ENCODE measurements around the gene COG3. TPM values are rescaled to one million over a fixed set of nuclear protein-coding genes. Genes with fewer than 3 reads are reported as not detected.

The COG3 gene
- total and polyA plus RNA-seq, 2 donors = 16.9 to 70.4 TPM

DNA sequence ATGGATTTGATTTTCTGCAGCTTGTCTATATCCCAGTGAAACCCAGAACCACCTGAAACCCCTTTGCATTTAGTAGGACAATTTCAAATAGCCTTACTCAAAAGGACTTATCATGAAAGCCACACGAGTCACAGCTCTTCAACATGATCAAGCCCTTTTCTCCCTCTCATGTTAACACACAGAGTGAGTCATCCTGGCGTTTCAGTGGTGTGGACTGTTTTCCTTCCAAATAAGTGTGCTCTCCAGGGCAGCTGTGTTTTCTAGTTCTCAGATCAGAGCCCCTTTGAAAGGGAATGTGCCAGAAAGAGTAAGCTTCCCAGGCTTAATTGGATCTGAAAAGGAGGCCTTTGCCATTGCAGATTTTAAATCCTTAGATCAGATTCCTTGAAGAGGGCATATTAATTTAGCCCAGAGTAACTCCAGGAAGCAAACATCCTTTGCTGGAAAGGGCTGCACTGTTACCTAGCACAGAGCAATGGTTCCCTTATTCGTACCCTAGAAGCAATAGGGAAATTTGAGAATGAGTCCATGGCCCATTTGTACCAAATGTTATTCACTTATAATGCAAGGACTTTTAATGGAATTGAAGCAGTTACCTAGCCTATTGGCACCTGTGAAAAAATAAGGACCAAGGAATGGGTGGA lies 99.5 kb downstream of the COG3 start:
- H3K27ac ChIP-seq (ENCODE audit: low read depth) = no peak overlapping the region
- H3K4me1 ChIP-seq (ENCODE audit: insufficient read depth) = no peaks in the 10 kb centered on the region
- H3K4me3 ChIP-seq (ENCODE audit: low read depth, low read length) = no peak overlapping the region
- no peaks in the 10 kb centered on the region for H3K36me3 ChIP-seq (ENCODE audit: insufficient read depth)
- WGBS = 26% methylated on average over 3 of the region's 3 CpGs
- no peak for DNase-seq (ENCODE audit: extremely low spot score)

GRCh38 chr13:45565331-45565730 lies 100.6 kb downstream of the COG3 start:
- no peak overlapping the region for H3K27ac ChIP-seq (ENCODE audit: low read depth)
- H3K4me1 ChIP-seq (ENCODE audit: insufficient read depth) = no peaks in the 10 kb centered on the region
- H3K36me3 ChIP-seq (ENCODE audit: insufficient read depth) = no peaks in the 10 kb centered on the region
- no peak overlapping the region for H3K4me3 ChIP-seq (ENCODE audit: low read depth, low read length)
- DNase-seq (ENCODE audit: extremely low spot score) = no peak

GRCh38 chr13:45575146-45575829 lies 110.5 kb downstream of the COG3 start:
- DNase-seq (ENCODE audit: extremely low spot score) = no peak
- Histone ChIP-seq H3K36me3 (ENCODE audit: insufficient read depth) (no peaks in the 10 kb centered on the region), H3K4me1 (ENCODE audit: insufficient read depth) (no peaks in the 10 kb centered on the region), H3K27ac (ENCODE audit: low read depth) (no peak overlapping the region), H3K4me3 (ENCODE audit: low read depth, low read length) (no peak overlapping the region)
- 87% methylated on average over 16 of the region's 16 CpGs for WGBS

DNA sequence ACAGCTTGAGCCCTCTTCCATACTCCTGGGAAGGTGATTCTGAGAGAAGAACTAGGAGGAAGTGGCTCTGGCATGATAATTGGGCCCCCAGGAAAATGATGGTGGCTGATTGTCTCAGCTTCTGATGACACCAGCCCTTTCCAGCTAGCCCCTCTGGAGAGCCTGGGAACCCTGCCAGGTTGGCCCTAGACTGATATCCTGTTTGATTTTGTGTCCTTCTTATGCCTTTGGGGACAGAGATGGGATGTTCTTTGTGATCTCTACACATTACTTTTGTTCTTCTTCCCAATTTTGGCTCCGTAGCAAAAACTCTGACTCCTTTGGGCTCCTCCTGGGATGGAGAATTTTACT lies 111.1 kb downstream of the COG3 start:
- H3K36me3 ChIP-seq (ENCODE audit: insufficient read depth) = no peaks in the 10 kb centered on the region
- DNase-seq (ENCODE audit: extremely low spot score) = no peak
- 65% methylated on average over 1 of the region's 1 CpG for WGBS
- no peak overlapping the region for H3K4me3 ChIP-seq (ENCODE audit: low read depth, low read length)
- H3K27ac ChIP-seq (ENCODE audit: low read depth) = no peak overlapping the region
- H3K4me1 ChIP-seq (ENCODE audit: insufficient read depth) = no peaks in the 10 kb centered on the region

DNA sequence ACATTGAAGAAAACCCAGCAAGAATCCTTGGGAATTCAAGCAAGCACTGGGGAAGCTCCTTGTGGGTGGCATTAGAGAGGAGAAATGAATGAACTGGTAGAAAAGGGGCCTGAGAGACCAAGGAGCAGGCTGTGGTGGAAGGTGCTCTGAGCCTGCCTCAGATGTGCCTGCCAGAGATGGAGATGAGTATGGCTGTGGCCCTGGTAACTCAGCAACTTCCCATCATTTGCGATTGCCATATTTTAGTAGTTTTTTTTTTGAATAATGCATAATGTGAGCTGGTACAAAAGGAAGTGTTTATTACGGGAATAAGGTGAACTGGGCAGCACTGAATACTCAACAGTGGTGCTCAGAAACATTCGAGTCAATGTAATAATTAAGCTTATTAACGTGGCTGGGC lies 111.7 kb downstream of the COG3 start:
- DNase-seq (ENCODE audit: extremely low spot score) = no peak
- no peaks in the 10 kb centered on the region for H3K36me3 ChIP-seq (ENCODE audit: insufficient read depth)

DNA sequence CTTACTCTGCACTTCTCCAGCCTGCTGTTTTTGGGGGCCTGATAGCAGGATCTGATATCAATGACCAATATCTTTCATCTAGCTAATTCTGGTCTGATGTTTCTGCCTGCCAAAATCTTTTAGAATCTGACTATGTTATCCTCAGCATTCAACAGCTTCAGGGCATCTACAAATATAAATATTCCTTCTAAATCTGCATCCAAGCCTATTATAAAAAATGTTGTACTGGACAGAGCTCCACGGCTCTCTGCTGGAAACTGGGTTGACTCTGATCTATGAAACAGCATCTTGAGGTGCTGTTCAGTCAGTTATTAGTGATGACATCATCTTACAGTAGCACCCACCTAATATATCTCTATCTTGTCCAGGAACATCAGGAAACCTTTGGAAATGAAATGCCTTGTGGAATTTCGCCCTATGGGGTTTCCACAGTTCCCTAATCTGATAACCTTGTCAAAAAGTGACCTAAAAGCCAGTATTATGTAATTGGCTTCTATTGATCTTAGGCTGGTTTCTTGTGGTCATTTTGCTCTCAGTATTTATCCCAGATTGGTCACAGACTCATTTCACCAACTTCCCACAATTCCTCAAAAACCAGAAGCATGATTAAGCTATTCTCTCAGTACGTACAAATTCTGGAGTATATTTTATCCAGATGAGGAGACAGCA lies 117.8 kb downstream of the COG3 start:
- no peak overlapping the region for H3K4me3 ChIP-seq (ENCODE audit: low read depth, low read length)
- H3K36me3 ChIP-seq (ENCODE audit: insufficient read depth) = no peaks in the 10 kb centered on the region

More for the DNA sequence above, 111.7 kb downstream of the COG3 start:
- Histone ChIP-seq H3K27ac (ENCODE audit: low read depth) (no peak overlapping the region), H3K4me3 (ENCODE audit: low read depth, low read length) (no peak overlapping the region), H3K4me1 (ENCODE audit: insufficient read depth) (no peaks in the 10 kb centered on the region)
- 87% methylated on average over 4 of the region's 4 CpGs for WGBS

DNA sequence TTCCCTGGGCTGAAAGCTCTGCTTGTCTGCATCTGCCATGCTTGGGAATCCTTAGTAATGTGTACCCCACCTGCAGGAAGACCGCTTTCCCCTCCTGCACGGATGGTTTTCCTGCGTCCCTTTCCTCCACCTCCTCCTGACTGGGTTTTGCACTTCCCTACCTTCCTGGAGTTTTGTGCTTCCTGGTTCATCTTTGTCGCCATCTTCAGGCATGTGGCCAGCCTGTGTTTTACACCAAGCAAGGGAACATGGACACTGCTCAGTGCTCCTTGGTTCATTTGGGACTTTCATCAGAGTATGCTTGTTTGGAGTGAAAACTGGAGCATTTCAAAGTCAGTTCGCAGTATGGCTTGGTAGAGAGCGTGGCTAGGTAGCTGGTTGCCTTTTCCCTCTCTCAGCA lies 120.1 kb downstream of the COG3 start:
- no peak overlapping the region for H3K27ac ChIP-seq (ENCODE audit: low read depth)
- H3K4me1 ChIP-seq (ENCODE audit: insufficient read depth) = no peaks in the 10 kb centered on the region
- H3K36me3 ChIP-seq (ENCODE audit: insufficient read depth) = no peaks in the 10 kb centered on the region
- no peak for DNase-seq (ENCODE audit: extremely low spot score)
- WGBS = 78% methylated on average over 6 of the region's 6 CpGs
- no peak overlapping the region for H3K4me3 ChIP-seq (ENCODE audit: low read depth, low read length)

More for the DNA sequence above, 117.8 kb downstream of the COG3 start:
- whole genome bisulfite sequencing = 48% methylated on average over 3 of the region's 3 CpGs
- no peak overlapping the region for H3K27ac ChIP-seq (ENCODE audit: low read depth)
- no peak for DNase-seq (ENCODE audit: extremely low spot score)
- H3K4me1 ChIP-seq (ENCODE audit: insufficient read depth) = no peaks in the 10 kb centered on the region

Small RNA genes within 50 kb of the gene (small RNA-seq; reads per million reads assigned to genes)
- gene RNA5SP27 = not detected
- gene TIMM9P3 = not detected

Other genes with a start within 250 kb of the COG3 start
- gene TPT1, start 123.8 kb upstream of the COG3 start, total RNA-seq = 4,976 TPM
- 5,644 TPM for gene TPT1, start 123.8 kb upstream of the COG3 start, polyA plus RNA-seq
- gene SLC25A30, start 46.6 kb upstream of the COG3 start, total RNA-seq = 11.9 TPM
- 9.0 TPM for gene SLC25A30, start 46.6 kb upstream of the COG3 start, polyA plus RNA-seq
- not detected for gene ERICH6B, start 150.8 kb downstream of the COG3 start, total RNA-seq
- gene ERICH6B, start 150.8 kb downstream of the COG3 start, polyA plus RNA-seq = not detected
- gene CBY2, start 237.4 kb downstream of the COG3 start, total RNA-seq = 0.21 TPM
- not detected for gene CBY2, start 237.4 kb downstream of the COG3 start, polyA plus RNA-seq